ENCODE results near the gene VWA3B.

- TF ChIP-seq, protein P1, sequence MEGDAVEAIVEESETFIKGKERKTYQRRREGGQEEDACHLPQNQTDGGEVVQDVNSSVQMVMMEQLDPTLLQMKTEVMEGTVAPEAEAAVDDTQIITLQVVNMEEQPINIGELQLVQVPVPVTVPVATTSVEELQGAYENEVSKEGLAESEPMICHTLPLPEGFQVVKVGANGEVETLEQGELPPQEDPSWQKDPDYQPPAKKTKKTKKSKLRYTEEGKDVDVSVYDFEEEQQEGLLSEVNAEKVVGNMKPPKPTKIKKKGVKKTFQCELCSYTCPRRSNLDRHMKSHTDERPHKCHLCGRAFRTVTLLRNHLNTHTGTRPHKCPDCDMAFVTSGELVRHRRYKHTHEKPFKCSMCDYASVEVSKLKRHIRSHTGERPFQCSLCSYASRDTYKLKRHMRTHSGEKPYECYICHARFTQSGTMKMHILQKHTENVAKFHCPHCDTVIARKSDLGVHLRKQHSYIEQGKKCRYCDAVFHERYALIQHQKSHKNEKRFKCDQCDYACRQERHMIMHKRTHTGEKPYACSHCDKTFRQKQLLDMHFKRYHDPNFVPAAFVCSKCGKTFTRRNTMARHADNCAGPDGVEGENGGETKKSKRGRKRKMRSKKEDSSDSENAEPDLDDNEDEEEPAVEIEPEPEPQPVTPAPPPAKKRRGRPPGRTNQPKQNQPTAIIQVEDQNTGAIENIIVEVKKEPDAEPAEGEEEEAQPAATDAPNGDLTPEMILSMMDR (IDR thresholded peaks at IDR 0.05) = no peak
- no peak for TF ChIP-seq POLR2A (IDR thresholded peaks at IDR 0.05)
Measured at GRCh38 chr2:98333922-98334321, 247.0 kb downstream of the VWA3B start.
